Measurements from ENCODE around the gene HSP90AB1.
A peak's percentile ranks its signal among the peaks of the same experiment; 100 is the strongest.

The HSP90AB1 gene

DNA sequence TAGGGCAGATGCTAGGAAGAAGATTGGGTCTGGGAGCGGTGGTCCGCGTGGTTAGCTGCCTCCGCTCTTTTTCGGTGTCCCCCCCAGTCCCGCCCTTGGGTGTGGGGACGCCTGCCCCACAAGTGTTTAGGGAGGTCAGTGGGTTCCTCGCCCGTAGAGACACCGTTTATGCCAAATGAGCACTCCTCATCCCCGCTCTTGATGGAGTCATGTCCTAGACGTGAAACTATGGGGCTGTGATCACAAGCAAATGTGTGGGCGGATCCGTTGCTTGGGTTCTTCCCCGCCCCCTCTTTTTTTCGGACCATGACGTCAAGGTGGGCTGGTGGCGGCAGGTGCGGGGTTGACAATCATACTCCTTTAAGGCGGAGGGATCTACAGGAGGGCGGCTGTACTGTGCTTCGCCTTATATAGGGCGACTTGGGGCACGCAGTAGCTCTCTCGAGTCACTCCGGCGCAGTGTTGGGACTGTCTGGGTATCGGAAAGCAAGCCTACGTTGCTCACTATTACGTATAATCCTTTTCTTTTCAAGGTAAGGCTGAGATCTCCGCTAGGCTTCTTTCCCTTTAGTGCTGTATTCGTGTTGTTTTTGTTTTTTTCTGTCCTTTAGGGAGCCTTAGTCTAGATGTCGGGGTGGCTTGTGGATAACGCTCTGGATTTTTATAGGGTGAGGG is at the start of gene HSP90AB1:
HSP90AB1 (plus strand) TSS at position 439 of the 675 bp plus-strand sequence. CDS start 1,529 bp downstream, outside the sequence.
- peak; percentile 97 for DNase-seq (ENCODE audit: low read depth)

DNA sequence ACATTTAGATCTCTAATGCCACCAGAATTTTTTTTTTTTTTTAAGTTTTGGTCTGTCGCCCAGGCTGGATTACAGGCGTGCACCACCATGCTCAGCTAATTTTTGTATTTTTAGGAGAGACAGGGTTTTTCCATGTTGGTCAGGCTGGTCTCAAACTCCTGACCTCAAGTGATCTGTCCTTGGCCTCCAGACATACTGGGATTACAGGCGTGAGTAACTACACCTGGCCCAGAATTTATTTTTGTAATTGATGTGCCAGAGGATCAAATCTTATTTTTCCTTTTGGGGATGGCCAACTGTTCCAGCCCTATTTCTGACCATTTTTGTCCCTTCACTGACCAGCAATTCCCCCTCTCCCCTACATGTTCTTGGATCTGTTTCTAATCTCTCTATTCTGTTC is 48.2 kb upstream of the HSP90AB1 start:
- no peak for DNase-seq (ENCODE audit: low read depth)

DNA sequence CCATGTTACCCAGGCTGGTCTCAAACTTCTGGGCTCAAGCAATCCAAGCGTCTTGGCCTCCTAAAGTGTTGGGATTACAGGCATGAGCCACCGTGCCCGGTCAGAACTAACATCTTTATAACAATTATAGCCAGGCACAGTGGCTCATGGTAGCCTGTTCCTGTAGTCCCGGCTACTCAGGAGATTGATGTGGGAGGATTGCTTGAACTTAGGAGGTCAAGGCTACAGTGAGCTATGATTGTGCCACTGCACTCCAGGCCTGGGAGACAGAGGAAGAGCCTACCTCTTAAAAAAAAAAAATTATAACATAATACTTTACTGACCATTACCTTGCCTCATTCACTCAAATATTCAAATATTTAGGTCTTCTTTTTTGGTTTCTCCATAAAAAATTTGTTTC is 47.0 kb upstream of the HSP90AB1 start:
- DNase-seq (ENCODE audit: low read depth) = no peak

DNA sequence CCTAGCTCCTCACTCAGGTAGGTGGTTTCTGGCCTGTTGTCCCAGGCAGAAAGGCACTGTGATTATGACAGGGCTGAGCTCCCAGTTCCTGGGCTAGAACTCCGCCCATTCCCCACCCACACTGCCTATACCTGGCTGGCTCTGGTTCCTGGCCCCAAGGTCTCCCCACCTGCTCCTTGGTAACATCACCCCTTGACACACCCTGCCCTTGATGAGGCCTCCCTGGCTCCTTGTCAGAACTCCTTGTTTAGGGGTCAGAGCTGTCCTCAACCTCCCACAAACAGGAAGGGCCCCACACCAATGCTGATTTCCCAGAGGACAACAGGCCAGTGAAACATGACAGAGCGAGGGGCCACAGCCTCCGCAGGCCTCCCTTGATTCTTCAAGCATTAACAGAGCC is 45.7 kb upstream of the HSP90AB1 start:
- DNase-seq (ENCODE audit: low read depth) = no peak

DNA sequence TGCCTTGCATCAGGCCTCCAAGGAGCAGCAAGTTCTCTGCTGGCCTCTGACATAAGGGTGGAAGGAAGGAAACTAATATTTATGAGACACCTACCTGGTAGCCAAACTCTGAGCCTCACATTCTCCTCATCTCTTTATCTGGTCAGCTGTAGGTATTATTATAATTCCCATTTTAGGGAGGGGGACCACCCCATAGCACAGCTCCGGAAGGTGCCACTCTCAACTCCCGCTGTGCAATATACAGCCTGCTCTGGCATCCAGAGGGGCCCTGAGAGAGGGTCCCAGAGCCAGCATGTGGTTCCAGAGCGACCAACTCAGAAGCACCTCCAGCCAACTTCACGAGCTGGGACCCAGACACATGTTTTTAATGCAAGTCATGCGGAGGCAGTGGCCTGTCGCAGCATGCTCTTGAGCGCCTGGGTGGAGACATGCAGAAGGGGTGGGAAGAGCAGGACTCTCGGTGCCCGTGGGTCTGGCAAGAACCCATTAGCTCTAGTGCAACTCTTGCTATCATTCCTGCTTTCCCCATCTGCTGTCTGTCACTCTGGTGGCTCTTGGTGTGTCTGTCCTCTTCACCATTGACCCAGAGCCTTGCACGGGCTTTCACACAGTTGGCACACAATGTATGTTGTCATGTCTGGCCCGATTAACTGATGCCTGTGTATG is 45.1 kb upstream of the HSP90AB1 start:
- DNase-seq (ENCODE audit: low read depth) = no peak

DNA sequence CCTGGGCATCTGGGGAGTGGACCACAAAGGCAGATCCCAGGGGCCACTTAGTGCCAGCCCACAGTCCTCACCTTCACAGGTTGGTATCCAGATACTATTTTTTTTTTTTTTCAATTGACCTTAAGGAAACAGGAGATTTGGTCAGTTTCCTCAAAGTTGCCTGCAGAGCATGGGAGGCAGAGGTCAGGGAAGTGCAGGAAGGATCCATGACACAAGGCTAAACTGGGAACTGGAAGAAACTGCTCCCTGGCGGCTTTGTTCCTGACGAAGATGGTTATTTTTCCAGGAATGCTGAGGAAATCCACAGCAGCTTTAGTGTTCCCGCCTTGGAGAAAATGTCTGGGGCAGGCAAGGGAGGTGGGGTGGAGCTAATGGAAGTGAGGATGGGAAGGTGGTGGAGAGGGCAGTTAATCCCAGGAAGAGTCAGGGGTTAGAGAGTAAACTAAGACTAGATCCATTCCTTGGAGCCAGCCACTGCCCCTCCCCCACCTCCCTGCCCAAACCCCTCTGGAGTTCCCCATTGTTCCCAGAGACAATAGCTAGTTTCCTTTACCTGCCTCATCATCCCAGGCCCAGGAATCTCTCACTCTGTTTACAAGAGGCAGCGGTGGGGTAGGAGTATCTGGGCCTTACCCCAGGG is 44.4 kb upstream of the HSP90AB1 start:
- no peak for DNase-seq (ENCODE audit: low read depth)

DNA sequence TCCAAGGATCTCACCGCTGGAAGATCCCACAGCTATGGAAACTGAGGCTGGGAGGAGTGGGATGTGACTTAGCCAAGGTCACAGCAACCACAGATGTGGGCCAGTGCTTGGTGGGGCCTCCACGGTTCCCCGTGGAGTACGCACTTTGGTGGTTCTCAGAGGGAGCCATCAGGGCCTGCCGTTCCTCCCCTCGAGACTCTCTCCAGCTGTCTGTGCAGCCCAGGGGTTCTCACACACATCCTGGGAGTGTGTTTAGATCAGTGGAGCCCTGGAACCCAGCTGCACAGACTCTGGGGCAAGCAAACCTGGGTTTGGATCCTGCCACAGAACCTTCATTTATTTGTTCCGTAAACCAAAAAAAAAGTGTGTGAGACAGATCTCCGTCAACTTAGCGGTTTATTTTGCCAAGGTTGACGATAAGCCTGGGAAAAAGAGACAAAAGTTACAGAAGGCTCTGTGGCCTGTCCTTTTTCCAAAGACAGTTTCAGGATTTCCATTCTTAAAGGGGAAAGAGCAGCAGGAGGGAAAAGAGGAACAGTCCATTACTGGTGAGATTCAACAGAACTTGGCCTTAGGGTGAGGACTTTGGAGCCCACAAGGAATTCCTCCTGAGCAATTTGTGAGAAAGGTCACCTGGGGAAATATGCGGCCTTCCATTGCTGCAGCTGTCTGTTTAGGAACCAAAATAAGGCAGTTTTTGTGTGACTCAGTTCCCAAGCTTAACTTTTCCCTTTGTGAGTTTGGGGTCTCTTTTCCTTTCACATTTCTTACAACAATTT is 43.7 kb upstream of the HSP90AB1 start:
- DNase-seq (ENCODE audit: low read depth) = no peak

DNA sequence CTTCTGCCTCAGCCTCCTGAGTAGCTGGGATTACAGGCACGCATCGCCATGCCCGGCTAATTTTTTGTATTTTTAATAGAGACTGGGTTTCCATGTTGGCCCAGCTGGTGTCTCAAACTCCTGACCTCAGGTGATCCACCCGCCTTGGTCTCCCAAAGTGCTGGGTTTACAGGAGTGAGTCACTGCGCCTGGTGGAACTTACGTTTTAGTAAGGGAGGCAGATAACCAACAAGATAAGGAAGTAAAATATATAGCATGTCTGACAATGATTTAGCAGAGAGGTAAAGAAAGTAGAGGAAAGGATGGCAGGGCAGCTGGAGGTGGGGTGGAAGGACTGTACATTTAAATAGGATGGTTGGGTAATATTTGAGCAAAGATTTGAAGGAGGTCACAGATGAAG is 42.9 kb upstream of the HSP90AB1 start:
- no peak for DNase-seq (ENCODE audit: low read depth)

DNA sequence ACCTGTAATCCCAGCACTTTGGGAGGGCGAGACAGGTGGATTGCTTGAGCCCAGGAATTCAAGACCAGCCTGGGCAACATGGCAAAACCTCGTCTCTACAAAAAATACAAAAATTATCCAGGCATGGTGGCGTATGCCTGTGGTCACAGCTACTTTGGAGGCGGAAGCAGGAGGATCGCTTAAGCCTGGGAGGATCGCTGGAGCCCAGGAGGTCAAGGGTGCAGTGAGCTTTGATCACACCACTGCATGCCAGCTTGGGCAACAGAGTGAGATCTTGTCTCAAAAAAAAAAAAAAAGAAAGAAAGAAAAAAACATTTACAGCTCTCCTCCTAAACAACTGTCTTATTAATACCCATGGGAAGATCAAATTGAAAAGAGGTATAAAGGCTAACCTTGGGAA is 38.9 kb upstream of the HSP90AB1 start:
- DNase-seq (ENCODE audit: low read depth) = no peak

DNA sequence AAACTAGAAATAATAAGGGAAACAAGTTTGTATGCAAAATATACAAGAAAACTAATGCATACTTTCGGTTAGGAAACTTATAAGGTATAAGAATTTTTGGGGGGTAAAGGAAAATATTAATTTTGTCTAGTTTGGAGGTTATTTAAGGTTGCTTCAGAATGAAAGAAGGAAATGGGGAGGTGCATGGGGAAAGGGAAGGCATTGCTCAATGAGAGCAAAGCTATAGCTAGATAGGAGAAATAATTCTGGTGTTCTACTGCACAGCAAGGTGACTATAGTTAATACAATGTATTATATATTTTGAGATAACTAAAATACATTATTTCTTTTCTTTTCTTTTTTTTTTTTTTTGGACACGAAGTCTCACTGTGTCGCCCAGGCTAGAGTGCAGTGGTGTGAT is 35.6 kb upstream of the HSP90AB1 start:
- DNase-seq (ENCODE audit: low read depth) = no peak

DNA sequence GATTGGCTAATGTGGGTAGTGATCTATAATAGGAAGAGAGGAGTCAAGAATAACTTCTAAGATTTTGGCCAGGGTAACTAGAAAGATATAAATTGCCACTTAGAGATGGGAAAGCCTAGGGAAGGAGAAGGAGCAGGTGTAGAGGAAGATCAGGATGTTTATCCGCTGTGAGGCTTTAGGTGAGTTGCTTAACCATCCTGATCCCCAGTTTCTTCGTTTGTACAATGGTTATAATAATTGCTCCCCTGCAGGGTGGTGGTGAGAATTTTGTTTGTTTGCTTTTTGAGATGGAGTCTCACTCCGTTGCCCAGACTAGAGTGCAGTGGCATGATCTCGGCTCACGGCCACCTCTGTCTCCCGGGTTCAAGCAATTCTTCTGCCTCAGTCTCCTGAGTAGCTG is 32.6 kb upstream of the HSP90AB1 start:
- DNase-seq (ENCODE audit: low read depth) = no peak

DNA sequence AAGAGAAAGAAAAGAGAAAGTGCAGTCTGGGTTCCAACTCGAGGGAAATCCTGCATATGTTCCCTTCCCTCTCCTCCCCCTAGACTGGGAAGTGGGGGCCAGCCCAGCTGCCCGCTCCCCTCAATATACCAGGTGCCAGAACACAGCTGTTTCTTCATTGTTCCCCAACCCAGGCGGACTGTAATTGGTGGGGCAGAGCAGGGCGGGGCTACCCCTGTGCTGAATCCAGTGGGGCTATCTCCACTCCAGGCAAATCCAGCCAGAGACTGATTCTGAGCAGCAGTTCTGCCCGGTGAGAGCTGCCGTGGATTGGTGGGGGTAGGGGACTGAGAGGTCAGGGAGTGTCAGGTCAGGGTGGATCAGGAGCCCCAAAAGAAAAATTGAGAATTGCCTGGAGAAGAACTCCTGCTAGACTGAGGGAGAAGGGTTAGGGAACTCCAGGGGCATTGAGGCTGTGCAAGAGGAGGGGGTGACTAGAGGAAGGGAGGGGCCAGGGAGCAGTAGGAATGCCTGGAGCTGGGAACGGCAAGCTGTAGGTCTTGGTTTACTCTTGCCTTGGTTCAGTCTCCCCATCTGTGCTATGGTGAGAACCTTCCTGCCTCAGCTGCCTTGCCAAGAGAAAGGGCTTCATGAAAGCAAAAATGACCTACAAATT is 30.1 kb upstream of the HSP90AB1 start, which contains the start of gene MYMX:
MYMX (plus strand) TSS at position 250 of the 655 bp plus-strand sequence. CDS start 546 bp downstream, outside the sequence.
- DNase-seq (ENCODE audit: low read depth) = no peak

DNA sequence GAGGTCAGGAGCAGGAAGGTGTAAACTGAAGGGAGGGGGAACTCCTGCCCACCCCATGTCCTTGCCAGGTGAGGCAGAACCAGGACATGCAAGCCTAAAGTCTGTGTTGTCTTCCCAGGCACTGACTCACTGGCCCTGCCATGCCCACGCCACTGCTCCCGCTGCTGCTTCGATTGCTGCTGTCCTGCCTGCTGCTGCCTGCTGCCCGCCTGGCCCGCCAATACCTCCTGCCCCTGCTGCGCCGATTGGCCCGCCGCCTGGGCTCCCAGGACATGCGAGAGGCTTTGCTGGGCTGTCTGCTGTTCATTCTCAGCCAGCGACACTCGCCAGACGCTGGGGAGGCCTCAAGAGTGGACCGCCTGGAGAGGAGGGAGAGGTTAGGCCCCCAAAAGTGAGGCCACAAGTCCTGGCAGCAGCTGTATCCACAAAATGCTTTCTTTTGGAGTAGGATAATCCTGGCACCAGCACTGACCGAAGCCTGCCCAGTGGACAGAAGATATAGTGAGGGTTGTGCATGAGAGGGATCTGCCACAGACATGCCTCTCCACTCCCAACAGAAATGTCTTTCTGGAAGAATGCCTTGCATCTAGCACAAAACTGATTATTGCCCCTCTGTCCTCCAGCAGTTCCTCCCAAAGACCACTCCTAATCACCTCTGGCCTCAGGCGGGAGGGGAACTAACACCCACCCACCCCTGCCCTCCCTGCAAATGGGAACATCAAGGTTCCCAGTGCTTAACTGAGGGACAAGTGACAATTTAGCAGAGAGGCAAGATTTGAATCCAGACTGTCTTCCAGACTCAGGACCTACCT is 29.4 kb upstream of the HSP90AB1 start:
- no peak for DNase-seq (ENCODE audit: low read depth)

DNA sequence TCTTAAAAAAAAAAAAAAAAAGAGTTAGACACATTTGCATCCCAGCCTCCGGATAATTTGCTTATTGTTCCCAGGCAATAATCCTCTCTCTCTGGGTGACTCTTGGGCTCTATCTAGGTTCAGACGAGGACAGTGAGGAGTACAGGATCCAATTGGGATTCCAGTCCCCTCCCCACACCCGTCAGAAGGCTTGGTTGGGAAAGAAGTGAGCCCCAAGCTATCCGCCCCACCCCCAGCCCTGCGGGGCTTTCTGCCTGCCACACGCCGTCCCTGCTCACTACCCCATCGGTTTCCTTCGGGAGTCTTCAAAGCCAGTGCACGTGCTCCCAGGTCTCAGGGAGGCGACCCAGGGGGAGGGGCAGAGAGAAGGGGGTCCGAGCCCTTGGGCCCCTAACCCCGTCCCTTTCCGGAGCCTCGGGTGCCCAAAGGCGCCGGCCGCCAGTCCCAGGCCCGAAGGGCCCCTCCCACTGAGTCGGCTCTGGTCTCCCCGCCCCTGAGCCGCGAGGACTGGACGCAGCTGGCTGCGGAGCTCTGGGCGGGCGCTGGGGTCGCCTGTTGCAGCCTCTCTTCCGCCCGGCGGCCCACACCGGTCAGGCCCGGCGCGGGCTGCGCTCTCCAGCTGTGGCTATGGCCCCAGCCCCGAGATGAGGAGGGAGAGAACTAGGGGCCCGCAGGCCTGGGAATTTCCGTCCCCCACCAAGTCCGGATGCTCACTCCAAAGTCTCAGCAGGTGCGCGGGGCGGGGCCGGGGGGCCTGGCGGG is 27.7 kb upstream of the HSP90AB1 start:
- DNase-seq (ENCODE audit: low read depth) = peak; percentile 67

DNA sequence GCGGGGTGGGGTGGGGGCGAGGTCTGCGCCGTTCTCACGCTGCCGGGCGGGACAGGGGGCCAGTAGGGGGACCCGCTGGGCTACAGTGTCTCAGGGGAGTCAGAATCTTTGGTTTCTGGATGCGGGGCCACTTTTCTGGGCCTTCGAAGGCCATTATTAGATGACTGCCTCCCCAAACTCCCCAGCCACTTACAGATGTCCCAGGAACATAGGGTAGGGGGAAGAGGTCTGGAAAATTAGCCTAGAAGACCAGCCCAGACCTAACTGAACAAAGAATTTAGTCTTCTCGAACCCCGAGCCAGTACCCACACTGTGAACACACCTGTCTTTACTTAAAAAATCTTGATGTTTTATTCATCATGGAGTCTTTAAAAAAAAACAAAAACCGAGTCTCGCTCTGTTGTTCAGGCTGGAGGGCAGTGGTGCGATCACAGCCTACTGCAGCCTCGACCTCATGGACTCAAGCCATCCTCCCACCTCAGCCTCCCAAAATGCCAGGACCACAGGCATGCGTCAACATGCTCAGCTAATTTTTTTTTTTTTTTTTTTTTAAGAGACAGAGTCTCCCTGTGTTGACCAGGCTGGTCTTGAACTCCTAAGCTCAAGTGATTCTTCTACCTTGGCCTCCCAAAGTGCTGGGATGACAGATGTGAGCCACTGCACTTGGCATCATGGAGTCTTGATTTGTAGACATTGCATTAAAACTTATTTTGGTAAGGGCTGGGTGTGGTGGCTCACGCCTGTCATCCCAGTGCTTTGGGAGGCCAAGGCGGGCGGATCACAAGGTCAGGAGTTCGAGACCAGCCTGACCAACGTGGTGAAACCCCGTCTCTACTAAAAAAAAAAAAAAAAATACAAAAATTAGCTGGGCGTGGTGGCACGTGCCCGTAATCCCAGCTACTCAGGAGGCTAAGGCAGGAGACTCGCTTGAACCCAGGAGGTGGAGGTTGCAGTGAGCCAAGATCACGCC is 26.8 kb upstream of the HSP90AB1 start:
- DNase-seq (ENCODE audit: low read depth) = no peak

DNA sequence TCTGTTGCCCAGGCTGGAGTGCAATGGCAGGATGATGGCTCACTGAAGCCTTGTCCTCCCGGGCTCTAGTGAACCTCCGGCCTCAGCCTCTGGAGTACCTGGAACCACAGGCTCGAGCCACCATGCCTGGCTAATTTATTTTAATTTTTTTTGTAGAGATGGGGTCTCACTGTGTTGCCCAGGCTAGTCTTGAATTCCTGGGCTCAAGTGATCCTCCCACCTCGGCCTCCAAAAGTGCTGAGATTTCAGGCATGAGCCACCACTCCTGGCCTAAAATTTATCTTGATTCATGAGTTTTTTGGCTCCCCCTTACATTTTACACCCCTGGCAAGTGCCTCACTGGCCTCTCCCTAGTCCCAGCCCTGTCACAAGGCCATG is 26.0 kb upstream of the HSP90AB1 start:
- no peak for DNase-seq (ENCODE audit: low read depth)

DNA sequence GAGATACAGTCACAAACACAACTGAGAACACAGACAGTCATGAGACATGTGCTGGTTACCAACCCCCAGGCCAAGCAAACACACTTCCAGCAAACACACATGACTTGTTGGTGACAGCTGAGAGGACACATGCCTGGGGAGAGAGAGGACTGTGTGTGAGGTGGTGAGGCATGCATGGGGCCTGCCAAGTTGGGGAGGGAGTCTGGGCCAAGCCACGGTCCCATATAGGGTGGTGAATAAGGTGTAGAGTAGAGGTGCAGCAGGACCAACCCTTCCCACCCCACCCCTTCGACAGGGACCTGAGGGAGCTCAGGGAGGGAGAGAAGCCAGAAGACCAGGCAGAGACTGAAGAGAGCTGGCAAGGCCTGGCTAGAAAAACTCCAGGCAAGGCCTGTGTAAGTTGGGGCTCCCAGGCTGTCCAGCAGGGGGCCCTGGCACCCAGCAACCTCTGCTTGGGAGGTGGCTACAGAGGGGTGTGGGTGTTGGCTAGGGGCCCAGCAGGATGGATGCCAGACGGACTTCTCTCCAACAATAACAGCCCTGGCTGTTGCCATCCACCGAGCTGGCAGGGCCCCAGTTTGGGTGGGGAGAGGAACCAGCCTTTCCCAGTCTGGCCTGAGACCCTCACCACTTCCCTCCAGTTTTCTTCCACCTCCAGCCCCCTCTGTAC is 25.5 kb upstream of the HSP90AB1 start:
- peak; percentile 78 for DNase-seq (ENCODE audit: low read depth)

DNA sequence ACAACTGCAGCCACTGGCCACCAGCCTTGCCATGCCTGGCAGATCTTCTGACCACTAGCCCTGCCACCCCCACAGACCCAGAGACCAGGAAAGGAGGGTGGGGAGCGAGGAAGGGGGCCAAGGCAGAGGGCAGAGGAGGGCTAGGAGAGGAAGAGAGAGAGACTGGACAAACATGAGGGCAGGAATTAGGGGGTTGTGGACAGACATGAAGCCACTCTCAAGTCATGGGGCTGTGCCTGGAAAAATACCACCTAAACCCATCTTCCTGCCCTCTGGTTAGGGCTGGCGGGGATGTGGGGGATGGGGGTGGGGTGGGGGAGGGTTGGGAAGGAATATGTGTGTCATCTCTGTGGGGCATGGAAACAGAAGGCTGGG is 25.0 kb upstream of the HSP90AB1 start:
- no peak for DNase-seq (ENCODE audit: low read depth)

Measured in EH (cell line).